IMR-90 (cell line): ENCODE measurements around the gene CBR1. TPM values are rescaled to one million over a fixed set of nuclear protein-coding genes. Genes with fewer than 3 reads are reported as not detected.

Experiments
- ATAC-seq: fragments of 200-7000 bp; cut with Tn5 transposase; 2 replicates; pipeline ENCODE4 v1.9.1; 2020; ENCODE audit warnings: low read depth, mild to moderate bottlenecking, moderate library complexity
- BruUV-seq: library from RNA; stranded (reverse); fragments of 400-500 nt; replicated peaks from 2 replicates; lab custom pipeline; 2021; lab: Mats Ljungman, UMichigan
- CTCF ChIA-PET: fragments of 300-600 bp; formaldehyde crosslinking; extraction: SDS; loops from one replicate; lab custom pipeline; 2021; ENCODE audit warnings: antibody characterized with exemption; lab: Yijun Ruan, JAX
- POLR2A ChIA-PET: fragments of 300-600 bp; sonication (Branson Sonifier 250); formaldehyde crosslinking; loops from one replicate; lab custom pipeline; 2022; ENCODE audit warnings: antibody characterized with exemption; ENCODE audit not compliant: unreplicated experiment; lab: Charles Lee
- DNase-seq: peaks from one replicate; pipeline ENCODE4 v3.0.0; 2013
- H2AFZ ChIP-seq: replicated peaks from 2 replicates; pipeline ENCODE3; 2013; ENCODE audit warnings: low read length, mild to moderate bottlenecking; ENCODE audit not compliant: poor library complexity
- H2AK5ac ChIP-seq: 2 replicates; pipeline ENCODE4 v1.6.1; 2013; ENCODE audit warnings: low read depth, low read length, inconsistent platforms
- H2AK9ac ChIP-seq: replicated peaks from 2 replicates; pipeline ENCODE3; 2013; ENCODE audit warnings: mild to moderate bottlenecking, low read depth, low read length, moderate library complexity; ENCODE audit not compliant: poor library complexity
- H2BK120ac ChIP-seq: 2 replicates; pipeline ENCODE4 v1.6.1; 2013; ENCODE audit warnings: low read depth, low read length, inconsistent platforms
- H2BK15ac ChIP-seq: 3 replicates; pipeline ENCODE4 v1.6.1; 2013; ENCODE audit warnings: low read depth, low read length, inconsistent platforms
- H2BK20ac ChIP-seq: 2 replicates; pipeline ENCODE4 v1.6.1; 2013; ENCODE audit warnings: low read depth, mild to moderate bottlenecking, inconsistent platforms, low read length, moderate library complexity
- H2BK5ac ChIP-seq: 2 replicates; pipeline ENCODE4 v1.6.1; 2013; ENCODE audit warnings: mild to moderate bottlenecking, low read depth, low read length, inconsistent platforms; ENCODE audit not compliant: poor library complexity, severe bottlenecking
- H3K14ac ChIP-seq: replicated peaks from 2 replicates; pipeline ENCODE4 v1.6.1; 2013; ENCODE audit warnings: low read depth, low read length, inconsistent platforms
- H3K18ac ChIP-seq: 2 replicates; pipeline ENCODE4 v1.6.1; 2013; ENCODE audit warnings: low read depth, low read length, control low read depth
- H3K23ac ChIP-seq: 2 replicates; pipeline ENCODE4 v1.6.1; 2013; ENCODE audit warnings: low read depth, low read length, inconsistent platforms
- H3K27ac ChIP-seq: 2 replicates; pipeline ENCODE4 v1.5.1; 2013; ENCODE audit warnings: mild to moderate bottlenecking, control low read depth, low read length; ENCODE audit not compliant: insufficient read depth
- H3K27me3 ChIP-seq: 2 replicates; pipeline ENCODE4 v1.6.1; 2013; ENCODE audit warnings: low read length; ENCODE audit not compliant: control insufficient read depth, insufficient read depth
- H3K36me3 ChIP-seq: 2 replicates; pipeline ENCODE4 v1.6.1; 2013; ENCODE audit warnings: low read length, mixed read lengths; ENCODE audit not compliant: control insufficient read depth, insufficient read depth
- H3K4ac ChIP-seq: 2 replicates; pipeline ENCODE4 v1.6.1; 2013; ENCODE audit warnings: low read depth, low read length, inconsistent platforms
- H3K4me1 ChIP-seq: 2 replicates; pipeline ENCODE4 v1.6.1; 2013; ENCODE audit warnings: low read length, mixed read lengths; ENCODE audit not compliant: control insufficient read depth, insufficient read depth
- H3K4me2 ChIP-seq: 2 replicates; pipeline ENCODE4 v1.6.1; 2013; ENCODE audit warnings: low read depth, mild to moderate bottlenecking, control low read depth, low read length, moderate library complexity
- H3K4me3 ChIP-seq: 2 replicates; pipeline ENCODE4 v1.5.1; 2013; ENCODE audit warnings: low read depth, mild to moderate bottlenecking, control low read depth, low read length, moderate library complexity; ENCODE audit not compliant: insufficient read depth
- H3K56ac ChIP-seq: 2 replicates; pipeline ENCODE4 v1.6.1; 2013; ENCODE audit warnings: low read length, inconsistent platforms; ENCODE audit not compliant: insufficient read depth; ENCODE audit errors: extremely low read depth
- H3K79me1 ChIP-seq, 2 experiments: 2 replicates each; pipeline ENCODE4 v1.6.1; 2013; ENCODE audit warnings: low read length in 2 of 2, inconsistent platforms in 1 of 2, low read depth in 1 of 2
- H3K9ac ChIP-seq: 2 replicates; pipeline ENCODE4 v1.6.1; 2013; ENCODE audit warnings: low read depth, low read length, control low read depth
- H3K9me1 ChIP-seq: 2 replicates; pipeline ENCODE4 v1.6.1; 2013; ENCODE audit warnings: low read length, inconsistent platforms; ENCODE audit not compliant: insufficient read depth
- H3K9me3 ChIP-seq: 2 replicates; pipeline ENCODE4 v1.6.1; 2013; ENCODE audit warnings: low read length; ENCODE audit not compliant: control insufficient read depth, insufficient read depth
- H4K20me1 ChIP-seq: 2 replicates; pipeline ENCODE4 v1.6.1; 2013; ENCODE audit warnings: low read length, inconsistent platforms; ENCODE audit not compliant: insufficient read depth
- H4K5ac ChIP-seq: 2 replicates; pipeline ENCODE4 v1.6.1; 2013; ENCODE audit warnings: mild to moderate bottlenecking, low read depth, low read length, control low read depth
- H4K8ac ChIP-seq, 2 experiments: 2 replicates each; pipeline ENCODE4 v1.6.1; 2013; ENCODE audit warnings: low read depth in 2 of 2, low read length in 2 of 2, control low read depth in 1 of 2, inconsistent platforms in 1 of 2
- H4K91ac ChIP-seq: 2 replicates; pipeline ENCODE4 v1.6.1; 2013; ENCODE audit warnings: low read depth, low read length, inconsistent platforms; ENCODE audit not compliant: insufficient read depth
- POLR2A ChIP-seq: IDR thresholded peaks from 2 replicates; pipeline ENCODE4 v1.6.1; 2012; ENCODE audit warnings: mild to moderate bottlenecking, low read depth, low read length
- SMC3 ChIP-seq: fragments of 150-350 bp; IDR thresholded peaks from 2 replicates; pipeline ENCODE4 v1.6.1; 2016; ENCODE audit warnings: low read depth, mild to moderate bottlenecking, antibody characterized with exemption, low read length, moderate library complexity
- WGBS, 2 experiments: methylation state at CpG; one replicate each; pipeline versions ENCODE4 v1.1.5 to v1.1.7; 2013; ENCODE audit warnings: missing lambda C conversion rate in 2 of 2; ENCODE audit not compliant: insufficient read length in 1 of 2; ENCODE audit errors: extremely low coverage in 2 of 2; 5-methylcytosine and 5-hydroxymethylcytosine counted together
- dilution Hi-C: fragments of 300-500 bp; cut with HindIII; formaldehyde crosslinking; loops from one replicate; pipeline ENCODE4 v1.14.3; 2018; ENCODE audit warnings: low sequenced_read_pairs; ENCODE audit not compliant: unreplicated experiment
- in situ Hi-C: fragments of 300-500 bp; cut with MboI; formaldehyde crosslinking; loops from 3 replicates; pipeline ENCODE4 v1.14.3; 2019; ENCODE audit warnings: low sequenced_read_pairs, inconsistent platforms, mixed read lengths
- intact Hi-C: fragments of 100-400 bp; cut with micrococcal nuclease; formaldehyde crosslinking; loops from 2 replicates; pipeline ENCODE4 v1.10.0; 2022
- polyA plus RNA-seq, 3 experiments: library from polyadenylated mRNA; depleted of rRNA; stranded (reverse); fragments of >200 nt; gene quantifications; 2 replicates each; pipeline ENCODE4 v1.2.3, GENCODE V29; 2012; ENCODE audit warnings: low replicate concordance in 1 of 3
- total RNA-seq: library from RNA; depleted of rRNA; stranded (reverse); fragments of >200 nt; gene quantifications from 2 replicates; pipeline ENCODE4 v1.2.3, GENCODE V29; 2012

The CBR1 gene
- total and polyA plus RNA-seq, 2 of the 4 experiments (the other 2 are of a cell fraction) = 122 to 222 TPM

DNA sequence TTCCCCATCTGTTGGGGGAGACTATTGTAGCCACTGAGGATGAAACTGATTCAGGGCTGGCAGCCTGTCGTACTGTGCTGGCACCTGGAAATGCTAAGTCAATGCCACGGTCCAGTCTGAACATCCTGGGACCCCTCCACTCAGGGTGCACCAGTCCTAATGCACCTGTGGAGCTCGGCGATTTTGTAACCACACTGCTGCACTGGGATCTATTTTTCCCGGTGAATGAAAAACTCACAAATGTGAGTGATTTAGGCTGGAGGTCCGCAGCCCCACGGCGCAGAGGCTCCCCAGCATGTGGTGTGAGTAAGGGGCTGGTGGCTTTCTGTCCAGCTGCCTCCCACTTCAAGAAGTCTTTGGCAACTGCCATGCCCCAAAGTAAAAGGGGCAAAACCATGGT lies 45.0 kb upstream of the CBR1 start:
- H3K4me2 ChIP-seq = no peak overlapping the region
- no peak overlapping the region for H2AK9ac ChIP-seq
- no peaks in the 10 kb centered on the region for H3K36me3 ChIP-seq
- no peak overlapping the region for H2BK5ac ChIP-seq
- TF ChIP-seq POLR2A (no peak), SMC3 (no peak)
- no peak overlapping the region for H3K9ac ChIP-seq
- H4K8ac ChIP-seq = no peak overlapping the region
- peak overlapping the region; percentile 75; the same call in 1 of the 2 replicates for H3K4ac ChIP-seq
- no peak for DNase-seq
- H3K14ac ChIP-seq = no peak overlapping the region; the same call in 1 of the 2 replicates
- H2AFZ ChIP-seq = no peak overlapping the region
- H3K23ac ChIP-seq = no peak overlapping the region
- H4K20me1 ChIP-seq = no peaks in the 10 kb centered on the region
- 0 out of 2 replicates have a peak overlapping the region, but pooled peaks have one; percentile 61 for H2AK5ac ChIP-seq
- BruUV-seq = no TSS peak
- H2BK20ac ChIP-seq = no peak overlapping the region
- no peaks in the 10 kb centered on the region for H3K9me3 ChIP-seq
- CTCF ChIA-PET = no interaction called here
- peak overlapping the region; percentile 56; the same call in 1 of the 2 replicates for H4K91ac ChIP-seq
- H3K27ac ChIP-seq = no peak overlapping the region
- H4K5ac ChIP-seq = no peak overlapping the region
- dilution Hi-C loops (no loop called here), in situ Hi-C loops (no loop called here), intact Hi-C loops (loop anchor here (5.0 kb wide), 2 partner anchors 767 to 1137 kb away; no protein-coding TSS in a partner anchor)
- H3K79me1 ChIP-seq = no peaks in the 10 kb centered on the region
- peaks cover 11% of the 10 kb centered on the region for H3K4me1 ChIP-seq
- H2BK120ac ChIP-seq = peak overlapping the region; percentile 17; the same call in 1 of the 2 replicates
- no peak overlapping the region for H3K56ac ChIP-seq
- H3K27me3 ChIP-seq = no peaks in the 10 kb centered on the region
- WGBS, 2 experiments = 82% methylated on average over 2 of the region's 8 CpGs; no CpG with 5 or more reads in 1 of the 2 experiments
- no peak overlapping the region for H3K18ac ChIP-seq
- POLR2A ChIA-PET = no interaction called here
- H2BK15ac ChIP-seq = no peak overlapping the region; the same call in 2 of the 3 replicates
- no peak overlapping the region for H3K4me3 ChIP-seq
- no peak for ATAC-seq
- H3K9me1 ChIP-seq = peaks cover 9% of the 10 kb centered on the region
